ENCODE data around the gene NAT8.
"Not testable (repeated sequence)": the region's sequence is repeated elsewhere in the genome, so short reads cannot be mapped to it uniquely, and the experiment has no call there.

The NAT8 gene

GRCh38 chr2:73642338-73643018 lies at the start of gene NAT8:
TSS of gene NAT8 (minus strand) at chr2:73642422. CDS start at chr2:73641628, 794 bp downstream.
- DNase-seq, result no peak

- DNase-seq, result peak in 1 of 2 donors; percentile 4
These were observed 48.3 kb upstream of the NAT8 start for GRCh38 chr2:73690372-73691088.

GRCh38 chr2:73688494-73688893 lies 46.3 kb upstream of the NAT8 start:
- DNase-seq, result not testable (repeated sequence)

- no peak for DNase-seq
These were observed 43.7 kb upstream of the NAT8 start for GRCh38 chr2:73685764-73686438.

- DNase-seq, result not testable (repeated sequence)
These were observed 42.7 kb upstream of the NAT8 start for GRCh38 chr2:73684905-73685304.

- DNase-seq, result not testable (repeated sequence)
These were observed 42.1 kb upstream of the NAT8 start for GRCh38 chr2:73684325-73684724.

- DNase-seq, result peak in 1 of 2 donors; percentile 11
These were observed 37.8 kb upstream of the NAT8 start for GRCh38 chr2:73679951-73680571.

- DNase-seq, result not testable (repeated sequence)
These were observed 37.0 kb upstream of the NAT8 start for GRCh38 chr2:73679237-73679636.

- DNase-seq, result not testable (repeated sequence)
These were observed 35.8 kb upstream of the NAT8 start for GRCh38 chr2:73678008-73678407.

- DNase-seq, result not testable (repeated sequence)
These were observed 34.0 kb upstream of the NAT8 start for GRCh38 chr2:73676211-73676610.

GRCh38 chr2:73674696-73675157 lies 32.5 kb upstream of the NAT8 start:
- not testable (repeated sequence) for DNase-seq

GRCh38 chr2:73669976-73670375 lies 27.8 kb upstream of the NAT8 start:
- not testable (repeated sequence) for DNase-seq

- DNase-seq, result not testable (repeated sequence)
These were observed 25.0 kb upstream of the NAT8 start for GRCh38 chr2:73667239-73667638.

- DNase-seq, result no peak
These were observed 12.0 kb upstream of the NAT8 start for GRCh38 chr2:73654175-73654574.

GRCh38 chr2:73652348-73652747 lies 10.1 kb upstream of the NAT8 start:
- no peak for DNase-seq

- DNase-seq, result no peak
These were observed 9.5 kb upstream of the NAT8 start for GRCh38 chr2:73651591-73652230.

- not testable (repeated sequence) for DNase-seq
These were observed 5.5 kb upstream of the NAT8 start for GRCh38 chr2:73647690-73648089.

GRCh38 chr2:73641767-73642062 lies 507 bp downstream of the NAT8 start:
- DNase-seq, result no peak

- DNase-seq, result no peak
These were observed 1.1 kb downstream of the NAT8 start for GRCh38 chr2:73640946-73641766.

- no peak for DNase-seq
These were observed 1.7 kb downstream of the NAT8 start for GRCh38 chr2:73640511-73640911.

GRCh38 chr2:73638429-73638828 lies 3.8 kb downstream of the NAT8 start:
- DNase-seq, result no peak

- DNase-seq, result not testable (repeated sequence)
These were observed 5.2 kb downstream of the NAT8 start for GRCh38 chr2:73636977-73637376.
